VCaP (cell line): ENCODE measurements around the gene INSR.

Experiments used
- H3K27ac ChIP-seq: fragments of 450-650 bp; 2 replicates; pipeline ENCODE4 v1.5.1; 2017
- CTCF ChIP-seq: fragments of 450-650 bp; conservative IDR thresholded peaks from 2 replicates; pipeline ENCODE4 v1.5.1; 2017; ENCODE audit warnings: mild to moderate bottlenecking, moderate library complexity

Gene INSR

GRCh38 chr19:7122701-7123100 is 171.5 kb downstream of the INSR start:
- no peak overlapping the region for H3K27ac ChIP-seq
- TF ChIP-seq CTCF, result no peak

DNA sequence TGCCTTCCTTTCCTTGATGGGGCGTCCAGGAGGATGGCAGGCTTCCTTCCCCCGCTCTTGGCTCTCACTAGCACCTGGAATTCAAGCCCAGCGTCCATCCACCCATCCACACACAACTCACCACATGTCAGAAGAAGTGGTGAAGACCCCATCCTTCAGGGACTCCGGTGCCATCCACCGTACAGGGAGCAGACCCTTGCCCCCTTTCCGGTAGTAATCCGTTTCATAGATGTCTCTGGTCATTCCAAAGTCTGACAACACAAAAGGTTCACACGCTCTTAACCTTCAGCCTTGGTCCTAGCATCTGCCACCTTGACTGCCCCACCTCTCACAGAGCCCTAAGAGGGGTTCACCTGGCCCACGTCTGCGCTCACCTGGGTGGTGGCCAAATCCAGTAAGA is 173.7 kb downstream of the INSR start:
- no peak overlapping the region for H3K27ac ChIP-seq
- no peak for TF ChIP-seq CTCF

DNA sequence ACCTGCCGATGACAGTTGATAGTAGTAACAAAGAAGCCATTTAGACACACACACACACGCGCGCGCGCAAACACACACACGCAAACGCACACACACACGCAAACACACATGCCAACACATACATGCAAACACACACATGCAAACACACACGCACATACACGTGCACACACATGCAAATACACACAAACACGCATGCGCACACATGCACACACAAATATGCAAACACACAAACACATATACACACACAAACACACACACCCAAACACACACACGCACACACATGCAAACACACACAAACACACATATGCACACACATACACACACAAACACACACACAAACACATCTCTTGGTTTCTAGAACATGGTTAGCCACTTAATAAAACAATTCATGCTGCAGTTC is 174.6 kb downstream of the INSR start:
- no peak for TF ChIP-seq CTCF
- no peak overlapping the region for H3K27ac ChIP-seq

DNA sequence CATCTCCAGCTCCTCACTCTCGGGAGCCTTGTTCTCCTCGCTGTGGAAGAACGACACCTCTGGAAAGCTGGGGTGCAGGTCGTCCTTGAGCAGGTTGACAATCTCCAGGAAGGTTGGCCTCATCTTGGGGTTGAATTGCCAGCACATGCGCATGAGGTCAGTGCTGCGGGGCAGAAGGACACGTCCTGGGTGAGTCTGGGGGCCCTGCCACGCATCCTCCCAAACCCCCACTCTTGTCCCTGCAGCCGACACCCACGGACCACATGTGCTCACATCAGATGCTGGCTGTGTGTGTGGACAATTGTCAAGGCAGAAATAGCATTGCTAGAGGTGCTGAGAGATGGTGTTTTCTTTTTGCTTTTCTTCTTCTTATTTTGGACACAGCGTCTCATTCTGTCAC is 177.0 kb downstream of the INSR start:
- no peak overlapping the region for H3K27ac ChIP-seq
- TF ChIP-seq CTCF, result no peak

- no peak for TF ChIP-seq CTCF
- H3K27ac ChIP-seq, result no peak overlapping the region
These were observed 178.5 kb downstream of the INSR start for GRCh38 chr19:7115721-7116120.

- TF ChIP-seq CTCF, result no peak
- no peak overlapping the region for H3K27ac ChIP-seq
These were observed 181.0 kb downstream of the INSR start for GRCh38 chr19:7113233-7113632.

- no peak for TF ChIP-seq CTCF
- no peak overlapping the region for H3K27ac ChIP-seq
These were observed 181.5 kb downstream of the INSR start for GRCh38 chr19:7112675-7113074.
